Activated effector memory CD4-positive, alpha-beta T cell treated with Interleukin-2 at 50 U/mL for 16 hours (primary cell): Measurements from ENCODE around the gene BEST3.
"Not testable (repeated sequence)": the region's sequence is repeated elsewhere in the genome, so short reads cannot be mapped to it uniquely, and the experiment has no call there.

ENCODE experiments used
- DNase-seq: peaks from one replicate; pipeline ENCODE4 v3.0.0-alpha.2; 2020

BEST3 gene

DNA sequence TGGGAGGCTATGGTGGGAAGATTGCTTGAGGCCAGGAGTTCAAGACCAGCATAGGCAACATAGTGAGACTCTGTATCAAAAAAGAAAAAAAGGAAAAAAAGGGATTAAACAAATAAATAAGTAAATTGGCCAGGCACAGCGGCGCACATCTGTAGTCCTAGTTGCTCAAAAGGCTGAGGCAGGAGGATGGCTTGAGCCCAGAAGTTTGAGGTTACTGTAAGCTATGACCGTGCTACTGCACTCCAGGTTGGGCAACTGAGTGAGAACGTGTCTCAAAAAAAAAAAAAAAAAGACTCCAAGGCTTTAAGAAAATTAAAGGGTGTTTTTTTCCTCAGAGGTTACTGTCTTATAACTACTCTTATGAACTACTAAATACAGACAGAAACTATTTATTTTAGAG, 11.7 kb downstream of the BEST3 start:
- DNase-seq, result no peak

GRCh38 chr12:69686731-69687130, 12.4 kb downstream of the BEST3 start:
- no peak for DNase-seq

DNA sequence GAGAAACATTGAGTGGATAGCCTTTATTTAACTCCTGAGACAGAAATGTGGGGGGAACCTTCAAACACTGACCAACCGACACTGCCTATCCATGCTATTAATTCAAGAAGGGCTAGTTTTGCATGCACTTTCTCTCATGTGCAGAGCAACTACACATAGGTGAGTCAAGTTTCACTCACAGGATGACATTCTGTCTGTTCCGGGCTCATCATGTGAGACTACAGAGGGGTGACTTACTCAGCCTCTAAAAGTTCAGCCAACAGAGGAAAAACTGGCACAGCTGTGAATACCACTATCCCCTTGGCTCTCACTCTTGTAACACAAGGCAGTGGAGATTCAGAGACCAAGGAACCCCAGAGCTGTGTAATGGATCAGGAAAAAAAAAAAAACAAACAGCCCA, 13.3 kb downstream of the BEST3 start:
- no peak for DNase-seq

DNA sequence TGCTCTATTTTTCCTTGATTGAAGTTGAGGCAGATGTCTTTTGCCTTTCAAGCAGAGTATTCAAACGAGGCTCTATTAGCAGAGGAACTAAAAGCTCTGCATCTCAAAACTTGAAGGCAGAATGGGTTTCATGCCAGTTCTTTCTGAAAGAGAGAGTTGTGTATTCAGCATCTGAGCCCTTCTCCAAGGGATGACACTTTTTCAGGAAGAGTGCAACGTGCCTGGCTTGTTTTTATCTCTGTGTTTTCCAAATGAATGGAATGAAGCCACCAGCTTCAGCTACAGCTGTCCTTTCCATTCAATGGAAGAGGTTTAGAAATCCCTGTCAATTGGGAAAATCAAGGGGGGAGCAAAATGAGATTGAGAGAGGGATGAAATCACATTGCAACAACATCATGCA, 14.6 kb downstream of the BEST3 start:
- no peak for DNase-seq

DNA sequence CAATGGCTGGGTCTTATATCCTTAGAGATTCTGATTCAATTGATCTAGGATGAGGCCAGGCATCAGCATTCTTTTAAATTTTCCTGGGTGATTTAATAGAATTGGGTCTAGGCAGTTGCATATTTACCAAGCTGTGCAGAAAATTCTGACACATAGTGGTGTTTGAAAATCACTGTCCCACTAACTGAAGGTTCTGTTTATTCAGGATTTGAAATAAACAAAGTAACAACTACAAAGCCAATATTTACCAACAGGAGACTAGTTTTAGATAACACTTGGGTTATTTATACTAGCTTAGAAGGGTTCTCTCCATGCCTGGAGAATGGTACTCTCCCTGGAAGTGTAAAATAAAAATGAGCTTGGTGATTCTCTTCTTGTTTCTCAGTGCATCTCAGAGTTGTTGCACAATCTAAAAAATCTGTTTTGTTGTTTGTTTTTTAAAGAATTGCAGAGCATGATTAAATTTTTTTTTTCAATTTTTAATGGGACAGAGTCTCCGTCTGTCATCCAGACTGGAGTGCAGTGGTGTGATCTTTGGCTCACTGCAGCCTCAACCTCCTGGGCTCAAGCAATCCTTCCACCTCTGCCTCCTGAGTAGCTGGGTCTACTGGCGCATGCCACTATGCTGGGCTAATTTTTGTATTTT, 16.9 kb downstream of the BEST3 start:
- DNase-seq, result no peak

GRCh38 chr12:69679119-69679518, 20.0 kb downstream of the BEST3 start:
- no peak for DNase-seq

- no peak for DNase-seq
These were observed 22.7 kb downstream of the BEST3 start for GRCh38 chr12:69676257-69677012.

DNA sequence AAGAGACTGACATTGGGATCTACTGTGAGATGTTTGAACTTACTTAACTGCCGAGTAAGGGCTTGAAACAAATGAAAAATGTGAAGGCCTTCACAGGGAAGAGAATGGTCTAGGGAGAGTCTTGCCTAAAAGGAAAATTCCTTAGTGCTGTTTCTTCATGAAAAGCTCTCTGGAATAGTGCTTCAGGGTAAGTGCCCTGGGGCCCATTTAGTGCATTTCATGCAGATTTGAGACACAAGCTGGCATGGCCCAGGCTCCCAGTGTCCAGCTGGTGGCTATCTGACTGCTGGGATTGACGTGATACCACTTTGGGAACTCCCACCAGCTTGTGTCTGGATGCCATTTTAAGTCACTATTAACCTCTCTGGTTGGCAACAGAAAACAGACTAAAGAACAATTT, 26.9 kb downstream of the BEST3 start:
- no peak for DNase-seq

DNA sequence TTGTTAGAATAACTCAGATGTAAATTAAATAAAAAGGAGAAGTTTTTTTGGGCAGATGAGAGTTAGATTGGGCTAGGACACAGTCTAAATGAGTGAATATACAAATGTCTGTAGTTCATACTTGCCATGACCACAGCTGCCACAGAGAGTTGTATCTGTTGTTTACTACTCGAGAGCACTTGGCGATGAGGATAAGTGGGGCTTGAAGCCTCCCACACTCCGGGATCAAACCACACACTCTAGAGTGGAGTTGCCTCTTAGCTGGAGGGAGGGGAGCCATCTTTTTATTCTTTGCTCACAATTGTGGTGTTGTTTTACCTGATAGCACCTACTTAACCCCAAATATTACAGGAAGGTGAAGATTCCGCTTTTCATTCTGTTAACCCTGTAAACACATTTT, 27.5 kb downstream of the BEST3 start:
- no peak for DNase-seq

DNA sequence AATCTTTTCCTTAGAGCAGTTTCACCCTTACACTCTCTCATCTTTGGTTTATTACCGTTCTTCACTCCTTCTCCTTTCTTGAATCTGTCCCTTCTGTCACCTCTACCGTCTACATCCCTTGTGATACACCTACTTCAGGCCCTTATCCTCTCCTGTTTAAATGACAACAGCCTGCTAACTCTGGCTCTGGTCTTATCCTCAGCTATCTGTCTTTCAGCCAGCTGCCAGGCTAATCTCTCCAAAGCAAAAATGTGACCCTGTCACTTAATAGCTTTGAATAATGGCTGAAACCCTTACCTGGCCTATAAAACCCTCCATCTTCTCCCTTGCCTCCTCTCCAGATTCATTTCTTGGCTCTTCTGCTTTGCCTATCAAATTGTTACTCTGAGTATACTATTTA, 32.3 kb downstream of the BEST3 start:
- no peak for DNase-seq

- not testable (repeated sequence) for DNase-seq
These were observed 34.1 kb downstream of the BEST3 start for GRCh38 chr12:69664930-69665377.

DNA sequence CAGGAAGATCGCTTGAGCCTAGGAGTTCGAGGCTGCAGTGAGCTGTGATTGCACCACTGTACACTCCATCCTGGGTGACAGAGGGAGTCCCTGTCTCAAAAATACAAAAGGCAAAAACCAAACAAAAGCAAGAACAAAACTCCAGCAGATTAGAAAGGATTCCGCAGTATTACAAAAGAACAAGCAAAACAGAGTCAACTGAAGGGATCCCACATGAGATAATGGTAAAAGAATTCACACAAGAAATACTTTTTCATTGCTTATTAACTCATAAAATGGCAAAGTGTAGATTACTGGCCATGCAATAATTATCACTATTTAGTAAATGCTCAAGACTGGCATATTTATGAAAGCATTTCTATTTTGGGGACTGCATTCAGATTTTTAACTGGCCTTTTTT, 35.4 kb downstream of the BEST3 start:
- no peak for DNase-seq

GRCh38 chr12:69662764-69663163, 36.3 kb downstream of the BEST3 start:
- DNase-seq, result no peak

- no peak for DNase-seq
These were observed 37.7 kb downstream of the BEST3 start for GRCh38 chr12:69661386-69661785.

DNA sequence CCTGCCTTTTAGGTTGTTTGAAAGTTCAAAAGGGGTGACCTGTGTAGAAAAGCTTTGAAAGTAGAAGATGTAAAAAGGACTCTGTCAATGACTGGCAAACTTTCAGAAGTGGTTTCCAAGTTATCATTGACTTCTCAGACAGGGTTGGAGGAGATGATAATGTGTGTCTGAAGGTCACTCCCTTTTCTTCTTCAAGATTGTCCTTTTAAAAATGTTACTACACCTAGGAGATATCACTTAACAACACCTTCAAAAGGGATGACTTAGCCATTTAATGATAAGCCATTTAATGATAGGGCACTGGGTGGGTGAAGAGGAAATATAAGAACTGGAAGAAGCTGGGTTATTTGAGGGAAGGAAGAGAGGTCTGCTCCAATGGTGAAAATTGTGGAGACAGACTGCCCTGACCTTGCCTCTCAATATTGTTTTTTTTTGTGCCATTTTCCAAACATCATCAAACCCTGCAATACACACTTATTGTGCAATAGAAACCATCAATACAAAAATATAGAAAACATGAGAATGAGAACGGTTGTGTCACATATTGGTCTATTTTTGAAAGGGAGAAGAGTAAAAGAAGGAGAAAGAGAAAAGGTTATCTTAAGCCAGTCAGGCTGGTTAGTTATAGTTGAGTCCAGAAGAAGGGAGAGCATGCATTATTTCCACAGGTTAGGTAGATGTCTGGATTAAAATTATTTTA, 38.8 kb downstream of the BEST3 start:
- no peak for DNase-seq

DNA sequence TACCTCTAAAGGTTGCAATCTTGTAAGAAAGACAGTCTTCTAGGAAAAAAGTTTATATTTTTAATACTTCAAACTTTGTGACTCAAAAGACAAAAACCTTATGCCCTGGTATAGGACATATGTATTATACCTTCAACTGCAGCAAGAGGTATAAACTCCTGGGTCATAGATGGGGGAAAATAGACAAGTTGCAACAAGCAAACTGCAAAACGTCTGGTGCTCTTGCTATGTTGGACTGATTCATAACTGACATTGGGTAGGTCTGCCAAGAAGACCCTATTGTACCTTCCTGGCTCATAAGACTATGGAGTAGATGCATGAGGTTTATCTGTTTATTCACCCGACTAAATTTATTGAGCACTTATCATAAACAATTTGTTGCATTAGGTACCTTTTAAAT, 40.9 kb downstream of the BEST3 start:
- DNase-seq, result no peak

DNA sequence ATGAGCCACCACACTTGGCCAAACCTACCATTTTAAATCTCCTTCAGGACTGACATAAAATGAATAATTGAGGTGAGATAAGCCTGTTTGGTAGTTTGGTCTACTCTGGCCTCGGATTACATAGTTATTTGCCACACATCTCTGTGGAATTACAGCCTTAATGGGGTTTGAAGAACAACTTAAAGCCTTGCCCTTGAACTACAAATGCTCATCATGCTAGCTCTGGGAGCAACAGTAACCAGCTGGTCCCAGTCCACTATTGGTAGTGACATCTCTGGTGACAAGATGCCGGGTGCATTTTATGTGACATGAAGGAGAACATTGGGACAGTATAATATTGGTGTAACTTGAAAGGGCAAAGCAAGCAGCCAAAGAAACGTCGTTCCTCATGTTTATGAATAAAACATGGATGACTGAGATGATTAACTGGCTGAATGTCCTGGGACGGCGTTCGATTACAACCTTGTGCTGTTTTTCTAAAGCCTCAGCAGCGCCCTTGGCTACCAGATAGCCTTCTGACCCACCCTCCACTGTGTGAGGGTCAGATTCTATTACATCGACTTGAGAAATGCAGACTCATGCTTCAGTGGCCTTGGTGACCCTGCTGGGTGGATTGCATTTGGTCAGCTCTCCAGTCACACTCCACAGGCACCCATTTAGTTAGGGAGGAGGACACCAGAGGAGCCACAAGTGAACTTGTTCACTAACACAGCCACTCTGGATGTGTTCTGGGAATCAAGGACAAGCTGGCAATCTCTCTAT, 41.5 kb downstream of the BEST3 start:
- no peak for DNase-seq

- DNase-seq, result no peak
These were observed 43.3 kb downstream of the BEST3 start for GRCh38 chr12:69655616-69656340.

- DNase-seq, result no peak
These were observed 45.4 kb downstream of the BEST3 start for GRCh38 chr12:69653703-69654102.

DNA sequence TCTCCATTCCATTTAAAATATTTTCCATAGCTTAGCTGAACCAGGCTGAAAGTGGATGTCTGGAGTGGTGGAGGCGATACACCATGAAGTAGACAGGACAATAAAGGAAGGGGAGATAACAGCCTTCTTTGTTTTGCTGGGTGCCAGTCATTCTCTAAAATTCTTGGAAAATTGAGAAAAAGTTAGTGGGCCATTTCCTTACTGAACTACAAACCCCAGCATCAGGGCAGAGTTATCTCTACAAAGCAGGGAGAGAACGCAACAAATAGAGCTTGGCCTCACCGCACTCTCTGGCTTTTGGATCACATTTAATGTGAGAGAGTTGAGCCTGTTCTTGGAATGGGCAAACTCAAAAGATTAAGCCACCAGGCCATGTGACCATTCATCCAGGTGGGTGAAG, 47.2 kb downstream of the BEST3 start:
- no peak for DNase-seq

DNA sequence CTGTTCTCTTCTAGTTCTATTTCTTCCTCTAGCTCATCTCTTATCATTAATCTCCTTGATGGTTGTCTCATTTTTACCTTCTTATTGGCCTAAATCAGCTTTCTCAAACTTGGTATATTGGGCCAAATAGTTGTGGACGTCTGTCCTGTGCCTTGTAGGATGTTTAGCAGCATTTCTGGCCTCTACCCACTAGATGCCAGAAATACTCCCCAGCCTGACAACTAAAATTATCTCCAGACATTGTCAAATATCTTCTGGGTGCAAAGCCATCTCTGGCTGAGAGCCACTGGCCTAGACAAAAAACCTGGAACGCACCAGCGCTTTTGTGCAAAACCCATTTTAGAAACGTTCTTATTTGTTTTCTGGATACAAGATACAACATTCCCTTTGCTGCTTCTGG, 49.6 kb downstream of the BEST3 start:
- DNase-seq, result no peak

DNA sequence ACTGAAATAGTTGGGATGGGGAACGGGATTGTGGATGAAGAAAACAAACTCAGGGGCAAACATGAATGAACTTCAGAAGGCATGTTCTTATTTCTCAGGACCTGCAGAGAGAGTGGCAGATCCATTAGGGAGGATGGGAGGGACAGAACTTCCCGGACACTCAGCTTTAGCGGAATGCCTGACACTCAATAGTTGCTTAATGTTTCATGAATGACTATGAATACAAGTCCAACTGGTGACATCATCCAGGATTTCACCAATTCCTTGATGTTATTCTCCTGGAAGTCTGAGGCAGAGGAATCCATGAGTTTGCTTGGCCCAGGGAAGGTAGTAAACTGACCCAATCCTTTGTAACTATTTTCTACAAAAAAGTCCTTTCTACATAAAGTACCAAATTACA, 50.6 kb downstream of the BEST3 start:
- no peak for DNase-seq

GRCh38 chr12:69647178-69647577, 51.9 kb downstream of the BEST3 start:
- no peak for DNase-seq
